SK-N-SH (cell line): ENCODE data around the gene FAM210B. TPM values are rescaled to one million over a fixed set of nuclear protein-coding genes. Genes with fewer than 3 reads are reported as not detected.
A peak's percentile ranks its signal among the peaks of the same experiment; 100 is the strongest.

Source experiments
- CTCF ChIA-PET: fragments of 300-600, 350-600 bp; formaldehyde crosslinking; extraction: SDS; loops from one replicate; lab custom pipeline; 2021; lab: Yijun Ruan, JAX
- POLR2A ChIA-PET: fragments of 350-600 bp; sonication (Branson Sonifier 250); formaldehyde crosslinking; extraction: SDS; loops from one replicate; lab custom pipeline; 2020; ENCODE audit warnings: antibody characterized with exemption, inconsistent platforms; lab: Yijun Ruan, JAX
- DNase-seq: peaks from one replicate; pipeline ENCODE4 v3.0.0; 2012
- H2AFZ ChIP-seq: fragments of 200-600 bp; sonication (generic); 2 replicates; pipeline ENCODE4 v1.8.1; 2016; ENCODE audit warnings: antibody characterized with exemption, mild to moderate bottlenecking, low read depth
- H3F3A ChIP-seq: fragments of 200-600 bp; sonication (generic); replicated peaks from 2 replicates; pipeline ENCODE3; 2016; ENCODE audit warnings: antibody characterized with exemption, mild to moderate bottlenecking; ENCODE audit not compliant: insufficient read depth
- H3K27ac ChIP-seq, 2 experiments: fragments of 200-500 bp in 1 of 2; fragments of 200-600 bp in 1 of 2; sonication (Bioruptor generic) in 1 of 2; sonication (generic), shearing (Covaris generic) in 1 of 2; 2 replicates each; pipeline versions ENCODE4 v1.5.1 to v1.6.1; 2014 to 2016; ENCODE audit warnings: low read depth in 2 of 2, inconsistent platforms in 1 of 2, low read length in 1 of 2, mild to moderate bottlenecking in 1 of 2, mixed read lengths in 1 of 2
- H3K27me3 ChIP-seq: fragments of 200-600 bp; sonication (generic), shearing (Covaris generic); 2 replicates; pipeline ENCODE4 v1.6.1; 2016; ENCODE audit warnings: mixed run types; ENCODE audit not compliant: insufficient read depth
- H3K36me3 ChIP-seq, 2 experiments: fragments of 200-500 bp in 1 of 2; fragments of 200-600 bp in 1 of 2; sonication (Bioruptor generic) in 1 of 2; sonication (generic) in 1 of 2; replicated peaks in 1 of 2; 2 replicates each; pipeline versions ENCODE3 to v1.5.1; 2014 to 2016; ENCODE audit warnings: low read length in 1 of 2, mild to moderate bottlenecking in 1 of 2; ENCODE audit not compliant: insufficient read depth in 2 of 2, control insufficient read depth in 1 of 2
- H3K4me1 ChIP-seq, 2 experiments: fragments of 200-500 bp in 1 of 2; fragments of 200-600 bp in 1 of 2; sonication (Bioruptor generic) in 1 of 2; sonication (generic), shearing (Covaris generic) in 1 of 2; 2 replicates each; pipeline versions ENCODE4 v1.5.1 to v1.6.1; 2014 to 2016; ENCODE audit warnings: low read depth in 1 of 2, low read length in 1 of 2, mixed run types in 1 of 2; ENCODE audit not compliant: insufficient read depth in 2 of 2, control insufficient read depth in 1 of 2
- H3K4me2 ChIP-seq: fragments of 200-600 bp; sonication (generic), shearing (Covaris generic); 2 replicates; pipeline ENCODE4 v1.6.1; 2017; ENCODE audit warnings: mixed run types
- H3K4me3 ChIP-seq, 2 experiments: fragments of 200-500 bp in 1 of 2; fragments of 200-600 bp in 1 of 2; sonication (Bioruptor generic) in 1 of 2; sonication (generic), shearing (Covaris generic) in 1 of 2; 2 replicates each; pipeline versions ENCODE4 v1.5.1 to v1.8.1; 2014 to 2016; ENCODE audit warnings: low read depth in 2 of 2, inconsistent platforms in 1 of 2, low read length in 1 of 2, mild to moderate bottlenecking in 1 of 2, mixed read lengths in 1 of 2, moderate library complexity in 1 of 2
- H3K79me2 ChIP-seq: fragments of 200-600 bp; sonication (generic); 2 replicates; pipeline ENCODE4 v1.8.1; 2017; ENCODE audit warnings: mild to moderate bottlenecking; ENCODE audit not compliant: insufficient read depth
- H3K9ac ChIP-seq: fragments of 200-600 bp; sonication (generic); 2 replicates; pipeline ENCODE4 v1.6.1; 2017; ENCODE audit warnings: mixed run types
- H3K9me2 ChIP-seq: fragments of 200-600 bp; sonication (generic); 2 replicates; pipeline ENCODE4 v1.6.1; 2017; ENCODE audit warnings: mixed run types
- H3K9me3 ChIP-seq: fragments of 200-600 bp; sonication (generic); 2 replicates; pipeline ENCODE4 v1.6.1; 2017; ENCODE audit warnings: mixed run types, mild to moderate bottlenecking, moderate library complexity
- H4K20me1 ChIP-seq: fragments of 200-600 bp; sonication (generic); 2 replicates; pipeline ENCODE4 v1.6.1; 2017; ENCODE audit warnings: mild to moderate bottlenecking, mixed run types; ENCODE audit not compliant: insufficient read depth
- CHD2 ChIP-seq: fragments of 150-350 bp; IDR thresholded peaks from 2 replicates; pipeline ENCODE4 v1.6.1; 2018; ENCODE audit warnings: low read length; ENCODE audit not compliant: partially characterized antibody
- EP300 ChIP-seq, 2 experiments: IDR thresholded peaks; 2 replicates each; pipeline versions ENCODE4 v1.4.0 to v1.6.1; 2012; ENCODE audit warnings: borderline replicate concordance in 1 of 2, low read depth in 1 of 2, low read length in 1 of 2
- EZH2phosphoT487 ChIP-seq: fragments of 200-600 bp; sonication (generic); IDR thresholded peaks from 2 replicates; pipeline ENCODE4 v1.6.1; 2017; ENCODE audit warnings: low read depth, mixed run types, mild to moderate bottlenecking, antibody characterized with exemption, moderate library complexity, borderline replicate concordance
- FOSL2 ChIP-seq: IDR thresholded peaks from 2 replicates; pipeline ENCODE4 v1.4.0; 2012; ENCODE audit warnings: low read depth, mild to moderate bottlenecking, moderate library complexity, borderline replicate concordance
- FOXJ3 ChIP-seq: sonication (generic); formaldehyde crosslinking; IDR thresholded peaks from 2 replicates; pipeline ENCODE4 v1.5.1; 2020; ENCODE audit warnings: mild to moderate bottlenecking, missing genetic modification reagents
- FOXM1 ChIP-seq: IDR thresholded peaks from 2 replicates; pipeline ENCODE4 v1.4.0; 2012; ENCODE audit warnings: low read depth, mild to moderate bottlenecking
- GABPA ChIP-seq: IDR thresholded peaks from 2 replicates; pipeline ENCODE4 v1.4.0; 2012; ENCODE audit warnings: low read depth, mild to moderate bottlenecking
- JUND ChIP-seq: IDR thresholded peaks from 2 replicates; pipeline ENCODE4 v1.4.0; 2012
- MEF2A ChIP-seq: IDR thresholded peaks from 2 replicates; pipeline ENCODE4 v1.4.0; 2012; ENCODE audit warnings: low read depth, borderline replicate concordance
- NRF1 ChIP-seq: IDR thresholded peaks from 2 replicates; pipeline ENCODE4 v1.6.1; 2012; ENCODE audit warnings: low read depth, mild to moderate bottlenecking, low read length
- POLR2AphosphoS5 ChIP-seq: IDR thresholded peaks from 2 replicates; pipeline ENCODE4 v1.6.1; 2012; ENCODE audit warnings: low read depth, low read length
- RAD21 ChIP-seq: IDR thresholded peaks from 2 replicates; pipeline ENCODE4 v1.6.1; 2012; ENCODE audit warnings: mild to moderate bottlenecking, low read length
- RCOR1 ChIP-seq: fragments of 150-350 bp; IDR thresholded peaks from 2 replicates; pipeline ENCODE4 v1.6.1; 2017; ENCODE audit warnings: antibody characterized with exemption, low read length
- RFX5 ChIP-seq: IDR thresholded peaks from 2 replicates; pipeline ENCODE4 v1.6.1; 2012; ENCODE audit warnings: mild to moderate bottlenecking, improper control_type of control experiment, low read length
- SIN3A ChIP-seq: IDR thresholded peaks from 2 replicates; pipeline ENCODE4 v1.6.1; 2012; ENCODE audit warnings: low read depth, mild to moderate bottlenecking, low read length, moderate library complexity, borderline replicate concordance
- SMC3 ChIP-seq: IDR thresholded peaks from 2 replicates; pipeline ENCODE4 v1.6.1; 2012; ENCODE audit warnings: low read depth, low read length, improper control_type of control experiment
- TAF1 ChIP-seq: IDR thresholded peaks from 2 replicates; pipeline ENCODE4 v1.6.1; 2012; ENCODE audit warnings: low read depth, mild to moderate bottlenecking, low read length, moderate library complexity, borderline replicate concordance
- YY1 ChIP-seq: IDR thresholded peaks from 2 replicates; pipeline ENCODE4 v1.4.0; 2012; ENCODE audit warnings: low read depth, mild to moderate bottlenecking
- WGBS: methylation state at CpG from one replicate; pipeline ENCODE4 v1.1.6; 2017; ENCODE audit warnings: low lambda C conversion rate; 5-methylcytosine and 5-hydroxymethylcytosine counted together
- polyA plus RNA-seq, 3 experiments: library from polyadenylated mRNA; depleted of rRNA; stranded (reverse); fragments of >200 nt; gene quantifications; 2 replicates each; pipeline ENCODE4 v1.2.3, GENCODE V29; 2012
- TF ChIP-seq, protein P1 (sequence below): IDR thresholded peaks from 2 replicates; pipeline ENCODE4; 2012
- TF ChIP-seq, protein P2 (sequence below): fragments of 150-350 bp; IDR thresholded peaks from 2 replicates; pipeline ENCODE4 v1.6.1; 2016; ENCODE audit warnings: mild to moderate bottlenecking, low read depth, low read length
- TF ChIP-seq, protein P3 (sequence below): fragments of 200-600 bp; sonication (generic); IDR thresholded peaks from 2 replicates; pipeline ENCODE4 v1.6.1; 2017; ENCODE audit warnings: antibody characterized with exemption, mild to moderate bottlenecking, moderate library complexity
- TF ChIP-seq, protein P4 (sequence below): IDR thresholded peaks from 2 replicates; pipeline ENCODE4 v1.4.0; 2012; ENCODE audit warnings: low read depth, borderline replicate concordance

The FAM210B gene
- polyA plus RNA-seq, 1 of the 3 experiments (the other 2 are of a cell fraction): 34.6 TPM

DNA sequence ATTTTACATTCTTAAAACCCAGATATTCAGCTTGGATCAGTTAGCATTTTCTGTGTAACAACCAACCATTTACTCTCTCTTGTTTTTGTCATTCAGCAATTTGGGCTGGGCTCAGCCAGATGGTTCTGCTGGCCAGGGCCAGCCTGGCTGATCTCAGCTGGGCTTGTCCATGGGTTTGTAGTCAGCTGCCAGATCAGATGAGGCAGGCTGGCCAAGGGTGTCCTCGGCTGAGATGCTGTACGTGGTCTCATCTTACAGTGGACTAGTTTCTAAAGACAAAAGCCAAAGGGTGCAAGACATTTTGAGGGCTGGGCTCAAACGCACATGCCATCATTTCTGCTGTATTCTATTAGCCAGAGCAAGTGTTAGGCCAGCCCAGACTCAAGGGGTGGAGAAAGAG, 16.0 kb upstream of the FAM210B start:
- Histone ChIP-seq H3K9ac (no peak overlapping the region), H3K79me2 (no peaks in the 10 kb centered on the region), H3K9me3 (no peaks in the 10 kb centered on the region), H3F3A (no peaks in the 10 kb centered on the region), H3K4me3 (no peak overlapping the region), H2AFZ (no peak overlapping the region), H3K4me2 (no peak overlapping the region), H3K27me3 (no peaks in the 10 kb centered on the region; the same call in 1 of the 2 replicates)
- CTCF ChIA-PET: interaction anchor here (0.7 to 5.5 kb wide), 16 partner anchors 8 to 1693 kb away, joined by 3 to 36 read pairs (median 5); partner anchors contain the start of genes FAM210B and MC3R
- 44% methylated on average over 3 of the region's 3 CpGs for WGBS
- no peak for TF ChIP-seq GABPA
- TF ChIP-seq RCOR1: no peak
- no peak for TF ChIP-seq SMC3
- no peak for TF ChIP-seq FOSL2
- TF ChIP-seq, all 33 proteins: peak for 0
- no peak for DNase-seq
- H4K20me1 ChIP-seq: no peaks in the 10 kb centered on the region
- H3K36me3 ChIP-seq: no peaks in the 10 kb centered on the region
- peaks cover 0 to 6% of the 10 kb centered on the region in 2 experiments; a peak in 1 of 4 replicates for H3K4me1 ChIP-seq
- H3K27ac ChIP-seq: no peak overlapping the region
- no peaks in the 10 kb centered on the region for H3K9me2 ChIP-seq
- POLR2A ChIA-PET: no interaction called here

DNA sequence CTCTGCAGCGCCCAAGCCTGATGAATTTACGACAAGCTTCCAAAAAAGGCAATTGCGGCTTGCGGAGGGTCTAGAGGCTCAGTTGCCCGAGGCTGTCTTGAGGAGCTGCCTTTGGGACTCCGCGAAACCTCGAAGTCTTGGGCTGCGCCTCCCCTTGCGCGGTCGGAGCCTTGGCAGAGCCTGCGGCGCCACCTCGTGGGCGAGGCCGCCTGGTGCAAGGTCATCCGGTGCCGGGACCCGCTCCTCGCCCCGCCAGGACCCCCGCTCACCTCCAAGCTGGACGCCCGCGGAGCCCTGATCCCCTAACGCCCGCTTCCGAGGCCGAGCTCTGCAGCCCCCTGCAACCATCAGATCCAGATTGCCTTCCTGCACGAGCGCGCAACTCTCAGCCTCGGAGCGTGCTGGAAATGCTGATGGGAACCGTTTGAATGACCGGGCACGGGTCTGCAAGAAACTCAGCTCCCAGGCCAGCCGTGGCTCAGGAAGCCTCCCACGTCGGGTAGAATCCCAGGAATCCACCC, 14.9 kb upstream of the FAM210B start:
- H3K27ac ChIP-seq: no peak overlapping the region
- 7% methylated on average over 21 of the region's 41 CpGs for WGBS
- peaks cover 0 to 6% of the 10 kb centered on the region in 2 experiments; a peak in 1 of 4 replicates for H3K4me1 ChIP-seq
- CTCF ChIA-PET: interaction anchor here (0.6 to 5.5 kb wide), 51 partner anchors 9 to 1694 kb away, joined by 3 to 36 read pairs (median 4); partner anchors contain the start of genes FAM210B and MC3R
- H2AFZ ChIP-seq: peak overlapping the region; percentile 31; the same call in 1 of the 2 replicates
- no peak overlapping the region for H3K9ac ChIP-seq
- POLR2A ChIA-PET: no interaction called here
- H3K36me3 ChIP-seq: no peaks in the 10 kb centered on the region
- no peaks in the 10 kb centered on the region for H3K9me3 ChIP-seq
- peak overlapping the region; percentile 69 for H3K4me2 ChIP-seq
- H3K9me2 ChIP-seq: no peaks in the 10 kb centered on the region
- no peaks in the 10 kb centered on the region for H3K79me2 ChIP-seq
- H3K4me3 ChIP-seq: peak overlapping the region; percentile 35 to 50
- H4K20me1 ChIP-seq: no peaks in the 10 kb centered on the region
- H3F3A ChIP-seq: no peaks in the 10 kb centered on the region
- DNase-seq: peak; percentile 87
- no peaks in the 10 kb centered on the region; the same call in 1 of the 2 replicates for H3K27me3 ChIP-seq
- TF ChIP-seq, protein P1, sequence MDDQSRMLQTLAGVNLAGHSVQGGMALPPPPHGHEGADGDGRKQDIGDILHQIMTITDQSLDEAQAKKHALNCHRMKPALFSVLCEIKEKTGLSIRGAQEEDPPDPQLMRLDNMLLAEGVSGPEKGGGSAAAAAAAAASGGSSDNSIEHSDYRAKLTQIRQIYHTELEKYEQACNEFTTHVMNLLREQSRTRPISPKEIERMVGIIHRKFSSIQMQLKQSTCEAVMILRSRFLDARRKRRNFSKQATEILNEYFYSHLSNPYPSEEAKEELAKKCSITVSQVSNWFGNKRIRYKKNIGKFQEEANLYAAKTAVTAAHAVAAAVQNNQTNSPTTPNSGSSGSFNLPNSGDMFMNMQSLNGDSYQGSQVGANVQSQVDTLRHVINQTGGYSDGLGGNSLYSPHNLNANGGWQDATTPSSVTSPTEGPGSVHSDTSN: no peak
- TF ChIP-seq, protein P2, sequence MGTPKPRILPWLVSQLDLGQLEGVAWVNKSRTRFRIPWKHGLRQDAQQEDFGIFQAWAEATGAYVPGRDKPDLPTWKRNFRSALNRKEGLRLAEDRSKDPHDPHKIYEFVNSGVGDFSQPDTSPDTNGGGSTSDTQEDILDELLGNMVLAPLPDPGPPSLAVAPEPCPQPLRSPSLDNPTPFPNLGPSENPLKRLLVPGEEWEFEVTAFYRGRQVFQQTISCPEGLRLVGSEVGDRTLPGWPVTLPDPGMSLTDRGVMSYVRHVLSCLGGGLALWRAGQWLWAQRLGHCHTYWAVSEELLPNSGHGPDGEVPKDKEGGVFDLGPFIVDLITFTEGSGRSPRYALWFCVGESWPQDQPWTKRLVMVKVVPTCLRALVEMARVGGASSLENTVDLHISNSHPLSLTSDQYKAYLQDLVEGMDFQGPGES: no peak
- TF ChIP-seq RCOR1 (no peak), TAF1 (no peak), JUND (no peak), YY1 (no peak), FOXM1 (no peak), CHD2 (no peak), RFX5 (no peak), EP300 (IDR thresholded peaks at IDR 0.05; ENCODE audit: borderline replicate concordance in 1 of 2, low read depth in 1 of 2, low read length in 1 of 2) (no peak), POLR2AphosphoS5 (no peak), NRF1 (no peak), RAD21 (peak; percentile 72), FOXJ3 (CRISPR knock-in tag) (no peak), SIN3A (no peak), SMC3 (peak; percentile 64), MEF2A (no peak), EZH2phosphoT487 (no peak)
- TF ChIP-seq, protein P3, sequence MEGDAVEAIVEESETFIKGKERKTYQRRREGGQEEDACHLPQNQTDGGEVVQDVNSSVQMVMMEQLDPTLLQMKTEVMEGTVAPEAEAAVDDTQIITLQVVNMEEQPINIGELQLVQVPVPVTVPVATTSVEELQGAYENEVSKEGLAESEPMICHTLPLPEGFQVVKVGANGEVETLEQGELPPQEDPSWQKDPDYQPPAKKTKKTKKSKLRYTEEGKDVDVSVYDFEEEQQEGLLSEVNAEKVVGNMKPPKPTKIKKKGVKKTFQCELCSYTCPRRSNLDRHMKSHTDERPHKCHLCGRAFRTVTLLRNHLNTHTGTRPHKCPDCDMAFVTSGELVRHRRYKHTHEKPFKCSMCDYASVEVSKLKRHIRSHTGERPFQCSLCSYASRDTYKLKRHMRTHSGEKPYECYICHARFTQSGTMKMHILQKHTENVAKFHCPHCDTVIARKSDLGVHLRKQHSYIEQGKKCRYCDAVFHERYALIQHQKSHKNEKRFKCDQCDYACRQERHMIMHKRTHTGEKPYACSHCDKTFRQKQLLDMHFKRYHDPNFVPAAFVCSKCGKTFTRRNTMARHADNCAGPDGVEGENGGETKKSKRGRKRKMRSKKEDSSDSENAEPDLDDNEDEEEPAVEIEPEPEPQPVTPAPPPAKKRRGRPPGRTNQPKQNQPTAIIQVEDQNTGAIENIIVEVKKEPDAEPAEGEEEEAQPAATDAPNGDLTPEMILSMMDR: peak; percentile 71
- TF ChIP-seq, protein P4, sequence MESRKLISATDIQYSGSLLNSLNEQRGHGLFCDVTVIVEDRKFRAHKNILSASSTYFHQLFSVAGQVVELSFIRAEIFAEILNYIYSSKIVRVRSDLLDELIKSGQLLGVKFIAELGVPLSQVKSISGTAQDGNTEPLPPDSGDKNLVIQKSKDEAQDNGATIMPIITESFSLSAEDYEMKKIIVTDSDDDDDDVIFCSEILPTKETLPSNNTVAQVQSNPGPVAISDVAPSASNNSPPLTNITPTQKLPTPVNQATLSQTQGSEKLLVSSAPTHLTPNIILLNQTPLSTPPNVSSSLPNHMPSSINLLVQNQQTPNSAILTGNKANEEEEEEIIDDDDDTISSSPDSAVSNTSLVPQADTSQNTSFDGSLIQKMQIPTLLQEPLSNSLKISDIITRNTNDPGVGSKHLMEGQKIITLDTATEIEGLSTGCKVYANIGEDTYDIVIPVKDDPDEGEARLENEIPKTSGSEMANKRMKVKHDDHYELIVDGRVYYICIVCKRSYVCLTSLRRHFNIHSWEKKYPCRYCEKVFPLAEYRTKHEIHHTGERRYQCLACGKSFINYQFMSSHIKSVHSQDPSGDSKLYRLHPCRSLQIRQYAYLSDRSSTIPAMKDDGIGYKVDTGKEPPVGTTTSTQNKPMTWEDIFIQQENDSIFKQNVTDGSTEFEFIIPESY: no peak
